H9 (cell line): ENCODE results near the gene DNASE1L1. TPM values are rescaled to one million over a fixed set of nuclear protein-coding genes. Genes with fewer than 3 reads are reported as not detected.

Source experiments
- DNase-seq: peaks from one replicate; pipeline ENCODE4 v3.0.0-alpha.2; 2017
- H2AFZ ChIP-seq: one replicate; pipeline ENCODE4 v1.6.1; 2013; ENCODE audit warnings: mild to moderate bottlenecking, low read length, control low read depth, moderate library complexity
- H2AK5ac ChIP-seq: 2 replicates; pipeline ENCODE4 v1.6.1; 2013; ENCODE audit warnings: low read length, control low read depth, mixed read lengths; ENCODE audit not compliant: insufficient read length
- H2BK120ac ChIP-seq: one replicate; pipeline ENCODE4 v1.6.1; 2013; ENCODE audit warnings: low read depth, mild to moderate bottlenecking, low read length, control low read depth, inconsistent platforms; ENCODE audit not compliant: poor library complexity, severe bottlenecking
- H2BK12ac ChIP-seq: 2 replicates; pipeline ENCODE4 v1.6.1; 2013; ENCODE audit warnings: low read length, control low read depth, mixed read lengths, low read depth; ENCODE audit not compliant: insufficient read length
- H2BK15ac ChIP-seq: 2 replicates; pipeline ENCODE4 v1.6.1; 2013; ENCODE audit warnings: low read depth, low read length, control low read depth
- H2BK20ac ChIP-seq: one replicate; pipeline ENCODE4 v1.6.1; 2013; ENCODE audit warnings: low read depth, mild to moderate bottlenecking, low read length, control low read depth, inconsistent platforms; ENCODE audit not compliant: poor library complexity, severe bottlenecking
- H2BK5ac ChIP-seq: 2 replicates; pipeline ENCODE4 v1.6.1; 2013; ENCODE audit warnings: low read length, control low read depth, mixed read lengths; ENCODE audit not compliant: insufficient read length
- H3K14ac ChIP-seq: 2 replicates; pipeline ENCODE4 v1.6.1; 2013; ENCODE audit warnings: low read length, control low read depth; ENCODE audit not compliant: insufficient read depth
- H3K18ac ChIP-seq: 2 replicates; pipeline ENCODE4 v1.6.1; 2013; ENCODE audit warnings: low read depth, mild to moderate bottlenecking, mixed read lengths, low read length, control low read depth; ENCODE audit not compliant: insufficient read length
- H3K23ac ChIP-seq: 2 replicates; pipeline ENCODE4 v1.6.1; 2013; ENCODE audit warnings: low read length, control low read depth, mixed read lengths, low read depth; ENCODE audit not compliant: insufficient read length
- H3K23me2 ChIP-seq: 2 replicates; pipeline ENCODE4 v1.6.1; 2013; ENCODE audit warnings: low read depth, mild to moderate bottlenecking, mixed read lengths, low read length, control low read depth; ENCODE audit not compliant: insufficient read length, poor library complexity, severe bottlenecking
- H3K27ac ChIP-seq: 2 replicates; pipeline ENCODE4 v1.5.1; 2013; ENCODE audit warnings: low read length, control low read depth, mixed read lengths, low read depth; ENCODE audit not compliant: insufficient read length
- H3K27me3 ChIP-seq: 2 replicates; pipeline ENCODE4 v1.6.1; 2013; ENCODE audit warnings: low read length, control low read depth, inconsistent platforms; ENCODE audit not compliant: insufficient read depth
- H3K4ac ChIP-seq: 2 replicates; pipeline ENCODE4 v1.6.1; 2013; ENCODE audit warnings: low read depth, mild to moderate bottlenecking, control low read depth, inconsistent platforms, low read length, moderate library complexity
- H3K4me1 ChIP-seq: 2 replicates; pipeline ENCODE4 v1.6.1; 2013; ENCODE audit warnings: low read length, control low read depth, inconsistent platforms; ENCODE audit not compliant: insufficient read depth
- H3K4me2 ChIP-seq: 2 replicates; pipeline ENCODE4 v1.6.1; 2013; ENCODE audit warnings: low read length, control low read depth, mixed read lengths; ENCODE audit not compliant: insufficient read length, insufficient read depth
- H3K56ac ChIP-seq: 2 replicates; pipeline ENCODE4 v1.6.1; 2013; ENCODE audit warnings: low read depth, mild to moderate bottlenecking, mixed read lengths, low read length, control low read depth; ENCODE audit not compliant: insufficient read length
- H3K79me1 ChIP-seq: 2 replicates; pipeline ENCODE4 v1.6.1; 2013; ENCODE audit warnings: low read depth, mild to moderate bottlenecking, moderate library complexity, low read length, control low read depth, inconsistent platforms; ENCODE audit not compliant: insufficient read depth, poor library complexity, severe bottlenecking
- H3K79me2 ChIP-seq: 2 replicates; pipeline ENCODE4 v1.6.1; 2013; ENCODE audit warnings: low read length, control low read depth, inconsistent platforms; ENCODE audit not compliant: insufficient read depth
- H3K9ac ChIP-seq: 2 replicates; pipeline ENCODE4 v1.6.1; 2013; ENCODE audit warnings: low read length, control low read depth, mixed read lengths; ENCODE audit not compliant: insufficient read length; ENCODE audit errors: extremely low read depth
- H3K9me3 ChIP-seq: one replicate; pipeline ENCODE4 v1.6.1; 2013; ENCODE audit warnings: low read depth, low read length, inconsistent platforms; ENCODE audit not compliant: control insufficient read depth
- H3T11ph ChIP-seq: one replicate; pipeline ENCODE4 v1.6.1; 2013; ENCODE audit warnings: mild to moderate bottlenecking, low read length, control low read depth, inconsistent platforms
- H4K20me1 ChIP-seq: one replicate; pipeline ENCODE4 v1.6.1; 2013; ENCODE audit not compliant: control insufficient read depth, insufficient read length, insufficient read depth
- H4K5ac ChIP-seq: 2 replicates; pipeline ENCODE4 v1.6.1; 2013; ENCODE audit warnings: low read depth, mild to moderate bottlenecking, mixed read lengths, low read length, control low read depth; ENCODE audit not compliant: insufficient read length
- H4K8ac ChIP-seq: replicated peaks from 2 replicates; pipeline ENCODE4 v1.6.1; 2013; ENCODE audit warnings: low read length, control low read depth, mixed read lengths, low read depth; ENCODE audit not compliant: insufficient read length
- H4K91ac ChIP-seq: 2 replicates; pipeline ENCODE4 v1.6.1; 2013; ENCODE audit warnings: low read depth, mild to moderate bottlenecking, moderate library complexity, mixed read lengths, low read length, control low read depth; ENCODE audit not compliant: insufficient read length
- H3K27ac Mint-ChIP-seq, 3 experiments: 2 replicates in 2 of 3; 3 replicates in 1 of 3; pipeline ENCODE4 v1.8.0; 2020 to 2021; ENCODE audit warnings: mixed read lengths in 3 of 3, mild to moderate bottlenecking in 1 of 3, moderate library complexity in 1 of 3
- H3K27me3 Mint-ChIP-seq: 2 replicates; pipeline ENCODE4 v1.8.0; 2021; ENCODE audit warnings: low read depth, mild to moderate bottlenecking, moderate library complexity, mixed read lengths
- H3K36me3 Mint-ChIP-seq, 3 experiments: 2 replicates in 2 of 3; 3 replicates in 1 of 3; pipeline ENCODE4 v1.8.0; 2020 to 2021; ENCODE audit warnings: low read depth in 3 of 3, mixed read lengths in 3 of 3; ENCODE audit not compliant: insufficient read depth in 1 of 3
- H3K4me1 Mint-ChIP-seq, 2 experiments: 2 replicates each; pipeline ENCODE4 v1.8.0; 2020; ENCODE audit warnings: mixed read lengths in 2 of 2
- H3K4me3 Mint-ChIP-seq, 2 experiments: 2 replicates in 1 of 2; 3 replicates in 1 of 2; pipeline ENCODE4 v1.8.0; 2020 to 2021; ENCODE audit warnings: mild to moderate bottlenecking in 2 of 2, mixed read lengths in 2 of 2, moderate library complexity in 1 of 2
- H3K9me3 Mint-ChIP-seq, 2 experiments: 2 replicates in 1 of 2; 3 replicates in 1 of 2; pipeline ENCODE4 v1.8.0; 2020; ENCODE audit warnings: mild to moderate bottlenecking in 2 of 2, mixed read lengths in 2 of 2, moderate library complexity in 1 of 2
- WGBS: extraction: QIAGEN DNeasy Blood & Tissue Kit; methylation state at CpG from one replicate; pipeline ENCODE4 v1.1.7; 2013; ENCODE audit warnings: missing lambda C conversion rate, low lambda C conversion rate, mixed read lengths; ENCODE audit not compliant: insufficient read length; ENCODE audit errors: extremely low coverage; 5-methylcytosine and 5-hydroxymethylcytosine counted together
- total RNA-seq: library from RNA; stranded (reverse); gene quantifications from 2 replicates; pipeline ENCODE4 v1.2.1, GENCODE V29; 2021
- TF ChIP-seq, protein P1 (sequence below): fragments of 200-600 bp; sonication (generic); conservative IDR thresholded peaks from 3 replicates; pipeline ENCODE4 v1.8.0; 2021; ENCODE audit warnings: antibody characterized with exemption, mild to moderate bottlenecking

The DNASE1L1 gene
- total RNA-seq, 1 experiment from 2014 or later, result 14.5 TPM

DNA sequence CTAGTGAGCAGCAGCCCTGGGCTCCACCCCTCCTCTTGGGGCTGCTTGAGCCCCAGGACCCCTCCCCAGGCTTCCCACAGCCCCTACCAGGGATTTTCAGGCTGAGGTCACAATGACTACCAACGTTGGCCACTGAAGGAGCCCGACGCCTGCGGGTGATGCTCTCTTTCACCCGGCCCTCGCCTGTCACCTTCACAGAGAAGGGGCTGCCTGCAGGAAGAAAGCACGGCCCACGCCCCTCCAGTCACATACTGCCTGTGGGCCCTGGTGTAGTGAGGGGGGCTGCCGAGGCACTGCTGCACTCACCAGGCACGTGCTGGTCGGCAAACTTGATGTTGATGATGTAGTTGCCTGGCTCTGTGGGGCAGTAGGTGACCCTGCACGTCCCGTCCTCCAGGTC lies 56.6 kb downstream of the DNASE1L1 start:
- no peak overlapping the region for H4K8ac ChIP-seq
- no peak overlapping the region for H3K18ac ChIP-seq
- no peak overlapping the region for H4K91ac ChIP-seq
- H3K9me3 ChIP-seq, result peaks cover 22% of the 10 kb centered on the region
- TF ChIP-seq, protein P1, sequence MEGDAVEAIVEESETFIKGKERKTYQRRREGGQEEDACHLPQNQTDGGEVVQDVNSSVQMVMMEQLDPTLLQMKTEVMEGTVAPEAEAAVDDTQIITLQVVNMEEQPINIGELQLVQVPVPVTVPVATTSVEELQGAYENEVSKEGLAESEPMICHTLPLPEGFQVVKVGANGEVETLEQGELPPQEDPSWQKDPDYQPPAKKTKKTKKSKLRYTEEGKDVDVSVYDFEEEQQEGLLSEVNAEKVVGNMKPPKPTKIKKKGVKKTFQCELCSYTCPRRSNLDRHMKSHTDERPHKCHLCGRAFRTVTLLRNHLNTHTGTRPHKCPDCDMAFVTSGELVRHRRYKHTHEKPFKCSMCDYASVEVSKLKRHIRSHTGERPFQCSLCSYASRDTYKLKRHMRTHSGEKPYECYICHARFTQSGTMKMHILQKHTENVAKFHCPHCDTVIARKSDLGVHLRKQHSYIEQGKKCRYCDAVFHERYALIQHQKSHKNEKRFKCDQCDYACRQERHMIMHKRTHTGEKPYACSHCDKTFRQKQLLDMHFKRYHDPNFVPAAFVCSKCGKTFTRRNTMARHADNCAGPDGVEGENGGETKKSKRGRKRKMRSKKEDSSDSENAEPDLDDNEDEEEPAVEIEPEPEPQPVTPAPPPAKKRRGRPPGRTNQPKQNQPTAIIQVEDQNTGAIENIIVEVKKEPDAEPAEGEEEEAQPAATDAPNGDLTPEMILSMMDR, result no peak
- H3K9ac ChIP-seq, result no peak overlapping the region
- H2BK20ac ChIP-seq, result no peak overlapping the region
- H3K79me2 ChIP-seq, result no peaks in the 10 kb centered on the region
- no peak overlapping the region for H2BK15ac ChIP-seq
- H2AFZ ChIP-seq, result no peak overlapping the region
- Mint-ChIP-seq H3K4me1 (0 out of 4 replicates have a peak, but pooled peaks cover 0 to under 1% of the 10 kb centered on the region in 2 experiments), H3K27me3 (peaks cover 2% of the 10 kb centered on the region), H3K4me3 (no peak overlapping the region), H3K27ac (no peak overlapping the region), H3K9me3 (peaks cover 45 to 57% of the 10 kb centered on the region in 2 experiments), H3K36me3 (peaks cover 32 to 80% (median 68%) of the 10 kb centered on the region in 3 experiments)
- no peaks in the 10 kb centered on the region for H3K79me1 ChIP-seq
- H4K5ac ChIP-seq, result no peak overlapping the region
- H2BK12ac ChIP-seq, result no peak overlapping the region
- H3K14ac ChIP-seq, result no peak overlapping the region
- H4K20me1 ChIP-seq, result peaks cover 4% of the 10 kb centered on the region
- no peak overlapping the region for H2BK120ac ChIP-seq
- no peak overlapping the region for H2BK5ac ChIP-seq
- no peak overlapping the region for H2AK5ac ChIP-seq
- no peak overlapping the region for H3K27ac ChIP-seq
- H3K4me2 ChIP-seq, result no peak overlapping the region
- H3K4me1 ChIP-seq, result no peaks in the 10 kb centered on the region
- no peak overlapping the region for H3T11ph ChIP-seq
- WGBS, result no CpG with 5 or more reads among the region's 13 CpGs
- no peak for DNase-seq
- H3K4ac ChIP-seq, result no peak overlapping the region
- H3K23me2 ChIP-seq, result no peaks in the 10 kb centered on the region
- no peaks in the 10 kb centered on the region for H3K27me3 ChIP-seq
- no peak overlapping the region for H3K23ac ChIP-seq
- no peak overlapping the region for H3K56ac ChIP-seq
